ENCODE data around the gene ZBTB22.

ZBTB22 gene

DNA sequence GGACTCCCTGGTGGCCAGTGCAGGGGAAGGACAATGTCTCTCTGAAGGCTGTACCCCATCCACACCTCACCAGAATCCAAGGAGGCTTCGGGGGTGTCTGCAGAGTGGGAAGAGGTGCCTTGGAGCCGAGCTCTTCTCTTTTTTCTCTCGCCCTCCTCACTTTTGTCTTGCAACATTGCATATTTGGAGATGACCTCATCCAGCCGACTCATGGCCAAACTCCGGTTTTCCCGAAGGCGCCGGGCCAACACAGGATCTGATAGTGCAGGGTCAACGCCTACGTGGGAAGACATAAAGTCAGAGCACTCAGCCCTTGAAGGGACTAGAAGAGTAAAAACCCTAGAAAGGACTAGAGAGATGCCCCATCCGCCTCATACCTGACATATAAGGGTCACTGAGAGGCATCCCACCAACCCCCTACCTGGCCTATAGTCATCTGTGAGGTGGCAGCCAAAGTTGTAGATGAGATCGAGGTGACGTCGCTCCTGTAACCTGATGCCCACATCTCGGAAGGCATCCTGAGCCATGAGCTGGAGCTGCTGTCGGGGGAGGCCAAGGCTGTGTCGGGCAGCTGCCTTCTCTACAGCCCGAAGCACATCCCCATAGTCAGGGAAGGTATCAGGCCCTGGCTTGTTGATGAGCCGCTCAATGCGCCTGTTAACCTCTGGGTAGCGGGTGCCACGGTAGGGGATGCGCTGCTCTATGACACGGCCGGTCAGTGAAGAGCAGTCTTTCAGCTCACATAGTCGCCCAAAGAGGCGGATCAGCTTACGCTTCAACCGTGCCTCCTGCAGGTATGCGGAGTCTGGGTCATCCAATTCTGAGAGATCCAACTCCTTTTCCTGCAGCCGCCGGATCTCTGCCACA, 3.0 kb upstream of the ZBTB22 start:
- H2BK120ac ChIP-seq (ENCODE audit: low read depth, low read length), result no peak overlapping the region
- H3K9me3 ChIP-seq (replicated peaks in 1 of 2; ENCODE audit: control insufficient read depth in 2 of 2, insufficient read depth in 1 of 2, low read depth in 1 of 2, low read length in 2 of 2), result no peaks in the 10 kb centered on the region
- H3K4me3 ChIP-seq (ENCODE audit: low read length in 2 of 2), result peak overlapping the region; percentile 22 to 81
- no peak overlapping the region for H2BK5ac ChIP-seq (ENCODE audit: low read length)
- H3K9ac ChIP-seq (ENCODE audit: low read depth, low read length, poor library complexity), result no peak overlapping the region
- no peak overlapping the region for H3K27ac ChIP-seq (replicated peaks; ENCODE audit: low read length)
- peaks cover 22 to 30% of the 10 kb centered on the region in 2 donors for H3K4me1 ChIP-seq (ENCODE audit: control insufficient read depth in 2 of 2, insufficient read depth in 1 of 2, low read depth in 1 of 2, low read length in 2 of 2)
- H2BK12ac ChIP-seq (ENCODE audit: low read length), result no peak overlapping the region
- no peak overlapping the region for H4K91ac ChIP-seq (ENCODE audit: low read depth, low read length, poor library complexity)
- no peak overlapping the region for H2AFZ ChIP-seq (ENCODE audit: low read length)
- H3K14ac ChIP-seq (ENCODE audit: low read length), result no peak overlapping the region
- H4K8ac ChIP-seq (ENCODE audit: low read depth, low read length), result no peak overlapping the region
- no peak overlapping the region for H3K18ac ChIP-seq (ENCODE audit: low read length)
- no peak overlapping the region for H3K4ac ChIP-seq (ENCODE audit: low read length)
- H2BK15ac ChIP-seq (ENCODE audit: low read length), result no peak overlapping the region
- no peak overlapping the region for H3K4me2 ChIP-seq (ENCODE audit: insufficient read depth, low read length, poor library complexity, severe bottlenecking)
- peaks cover 8% of the 10 kb centered on the region for H3K79me1 ChIP-seq (ENCODE audit: low read depth, low read length)
- no CpG with 5 or more reads among the region's 32 CpGs for WGBS, 2 donors (ENCODE audit: extremely low coverage in 2 of 2, insufficient read length in 2 of 2, insufficient replicate concordance in 1 of 2)
- no peaks in the 10 kb centered on the region for H3K27me3 ChIP-seq (ENCODE audit: control insufficient read depth in 3 of 3, insufficient read depth in 3 of 3, low read depth in 1 of 3, low read length in 3 of 3)
- H3K23ac ChIP-seq (ENCODE audit: low read depth, low read length, poor library complexity), result peak overlapping the region; percentile 83
- H3K36me3 ChIP-seq (replicated peaks in 1 of 2; ENCODE audit: control insufficient read depth in 2 of 2, insufficient read depth in 2 of 2, low read length in 2 of 2), result peaks cover 30 to 45% of the 10 kb centered on the region in 2 donors
- DNase-seq (ENCODE audit: low spot score), result no peak
- no peak overlapping the region for H2AK5ac ChIP-seq (ENCODE audit: low read depth, low read length)

DNA sequence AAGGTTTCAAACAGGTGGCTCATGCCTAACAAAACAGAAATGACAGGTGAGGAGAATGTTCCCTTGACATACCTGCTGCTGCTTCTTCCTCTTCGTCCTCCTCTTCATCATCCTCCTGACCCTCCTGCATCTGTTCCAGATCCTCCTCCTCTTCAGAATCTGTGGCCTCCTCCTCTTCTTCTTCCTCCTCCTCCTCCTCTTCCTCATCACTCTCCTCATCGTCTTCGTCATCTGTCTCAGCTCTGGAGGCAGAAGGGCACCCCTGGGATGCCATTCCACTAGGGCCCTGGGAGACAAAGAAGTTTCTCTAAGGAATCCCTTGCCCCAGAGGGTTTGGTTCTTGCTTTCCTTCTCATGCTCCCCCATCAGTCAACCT, 2.4 kb upstream of the ZBTB22 start:
- H2BK5ac ChIP-seq (ENCODE audit: low read length), result no peak overlapping the region
- peaks cover 8% of the 10 kb centered on the region for H3K79me1 ChIP-seq (ENCODE audit: low read depth, low read length)
- no peak overlapping the region for H3K4ac ChIP-seq (ENCODE audit: low read length)
- DNase-seq (ENCODE audit: low spot score), result no peak
- no peaks in the 10 kb centered on the region for H3K9me3 ChIP-seq (replicated peaks in 1 of 2; ENCODE audit: control insufficient read depth in 2 of 2, insufficient read depth in 1 of 2, low read depth in 1 of 2, low read length in 2 of 2)
- H3K4me3 ChIP-seq (ENCODE audit: low read length in 2 of 2), result no peak overlapping the region
- no peak overlapping the region for H3K9ac ChIP-seq (ENCODE audit: low read depth, low read length, poor library complexity)
- no peak overlapping the region for H2BK120ac ChIP-seq (ENCODE audit: low read depth, low read length)
- no peak overlapping the region for H2BK12ac ChIP-seq (ENCODE audit: low read length)
- H2BK15ac ChIP-seq (ENCODE audit: low read length), result no peak overlapping the region
- no peak overlapping the region for H4K91ac ChIP-seq (ENCODE audit: low read depth, low read length, poor library complexity)
- WGBS, 2 donors (ENCODE audit: extremely low coverage in 2 of 2, insufficient read length in 2 of 2, insufficient replicate concordance in 1 of 2), result no CpG with 5 or more reads among the region's 3 CpGs
- H4K8ac ChIP-seq (ENCODE audit: low read depth, low read length), result no peak overlapping the region
- H3K4me2 ChIP-seq (ENCODE audit: insufficient read depth, low read length, poor library complexity, severe bottlenecking), result no peak overlapping the region
- no peaks in the 10 kb centered on the region for H3K27me3 ChIP-seq (ENCODE audit: control insufficient read depth in 3 of 3, insufficient read depth in 3 of 3, low read depth in 1 of 3, low read length in 3 of 3)
- H3K4me1 ChIP-seq (ENCODE audit: control insufficient read depth in 2 of 2, insufficient read depth in 1 of 2, low read depth in 1 of 2, low read length in 2 of 2), result peaks cover 23 to 33% of the 10 kb centered on the region in 2 donors
- no peak overlapping the region for H2AFZ ChIP-seq (ENCODE audit: low read length)
- no peak overlapping the region for H3K18ac ChIP-seq (ENCODE audit: low read length)
- H3K36me3 ChIP-seq (replicated peaks in 1 of 2; ENCODE audit: control insufficient read depth in 2 of 2, insufficient read depth in 2 of 2, low read length in 2 of 2), result peaks cover 30 to 50% of the 10 kb centered on the region in 2 donors
- no peak overlapping the region for H3K14ac ChIP-seq (ENCODE audit: low read length)
- no peak overlapping the region for H2AK5ac ChIP-seq (ENCODE audit: low read depth, low read length)
- H3K23ac ChIP-seq (ENCODE audit: low read depth, low read length, poor library complexity), result no peak overlapping the region
- no peak overlapping the region for H3K27ac ChIP-seq (replicated peaks; ENCODE audit: low read length)

DNA sequence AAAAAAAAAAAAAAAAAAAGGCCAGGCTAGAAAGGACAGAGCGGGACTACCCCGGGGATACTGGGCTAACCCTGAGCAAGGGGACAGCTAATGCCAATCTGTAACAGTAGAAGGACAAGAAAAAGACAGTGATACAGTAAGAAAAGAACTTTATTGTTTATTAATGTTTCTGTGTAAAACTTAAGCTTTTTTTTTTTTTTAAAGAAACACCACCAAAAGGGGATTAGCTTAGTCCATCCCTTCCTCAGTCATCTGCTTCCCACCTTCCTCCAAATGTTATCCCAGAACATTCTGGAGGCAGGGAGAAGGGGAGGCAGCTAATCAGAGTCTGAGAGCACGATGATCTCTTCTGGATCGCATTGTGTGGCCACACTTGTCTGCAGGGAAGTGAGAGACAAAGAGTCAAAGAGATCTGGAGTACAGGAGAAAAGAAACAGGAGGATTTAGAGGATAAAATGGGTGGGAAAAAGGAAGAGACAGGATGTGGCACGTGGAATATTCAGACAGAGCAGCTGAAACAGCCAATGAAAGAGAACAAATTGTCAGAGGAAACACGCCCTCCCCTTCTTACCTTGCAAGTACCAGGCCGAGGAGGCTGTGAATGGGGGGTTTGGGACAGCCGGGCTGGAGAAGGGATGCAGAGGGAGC, 1.0 kb upstream of the ZBTB22 start:
- Histone ChIP-seq H3K27ac (replicated peaks; ENCODE audit: low read length) (peak overlapping the region; percentile 95), H2BK120ac (ENCODE audit: low read depth, low read length) (no peak overlapping the region), H3K9ac (ENCODE audit: low read depth, low read length, poor library complexity) (no peak overlapping the region), H4K91ac (ENCODE audit: low read depth, low read length, poor library complexity) (no peak overlapping the region), H2BK5ac (ENCODE audit: low read length) (no peak overlapping the region), H3K14ac (ENCODE audit: low read length) (no peak overlapping the region), H3K79me1 (ENCODE audit: low read depth, low read length) (peaks cover 10% of the 10 kb centered on the region), H2BK12ac (ENCODE audit: low read length) (no peak overlapping the region), H3K9me3 (replicated peaks in 1 of 2; ENCODE audit: control insufficient read depth in 2 of 2, insufficient read depth in 1 of 2, low read depth in 1 of 2, low read length in 2 of 2) (no peaks in the 10 kb centered on the region), H3K36me3 (replicated peaks in 1 of 2; ENCODE audit: control insufficient read depth in 2 of 2, insufficient read depth in 2 of 2, low read length in 2 of 2) (peaks cover 30 to 50% of the 10 kb centered on the region in 2 donors), H2AK5ac (ENCODE audit: low read depth, low read length) (no peak overlapping the region), H2AFZ (ENCODE audit: low read length) (peak overlapping the region; percentile 75), H3K4me3 (ENCODE audit: low read length in 2 of 2) (peak overlapping the region in 1 of 2 donors; percentile 53), H3K18ac (ENCODE audit: low read length) (no peak overlapping the region), H3K4me1 (ENCODE audit: control insufficient read depth in 2 of 2, insufficient read depth in 1 of 2, low read depth in 1 of 2, low read length in 2 of 2) (peaks cover 24 to 34% of the 10 kb centered on the region in 2 donors), H3K4ac (ENCODE audit: low read length) (no peak overlapping the region), H3K4me2 (ENCODE audit: insufficient read depth, low read length, poor library complexity, severe bottlenecking) (peak overlapping the region; percentile 70), H3K23ac (ENCODE audit: low read depth, low read length, poor library complexity) (no peak overlapping the region), H2BK15ac (ENCODE audit: low read length) (no peak overlapping the region), H4K8ac (ENCODE audit: low read depth, low read length) (no peak overlapping the region), H3K27me3 (ENCODE audit: control insufficient read depth in 3 of 3, insufficient read depth in 3 of 3, low read depth in 1 of 3, low read length in 3 of 3) (peaks cover 0 to 3% (median 0%) of the 10 kb centered on the region in 3 experiments)
- no CpG with 5 or more reads among the region's 8 CpGs for WGBS, 2 donors (ENCODE audit: extremely low coverage in 2 of 2, insufficient read length in 2 of 2, insufficient replicate concordance in 1 of 2)
- DNase-seq (ENCODE audit: low spot score), result no peak

DNA sequence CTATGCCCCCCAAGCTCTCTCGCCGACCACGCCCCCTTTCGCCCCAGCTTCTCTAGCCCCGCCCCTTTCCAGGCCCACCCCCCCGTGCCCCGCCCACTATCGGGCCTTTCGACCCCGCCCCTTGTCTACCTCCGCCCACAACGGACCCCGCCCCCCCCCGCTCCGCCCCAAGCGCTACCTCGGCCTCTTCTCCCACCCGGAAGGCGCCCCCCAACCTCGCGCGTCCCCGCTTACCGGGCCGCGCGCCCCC, 200 bp downstream of the ZBTB22 start:
- Histone ChIP-seq H3K18ac (ENCODE audit: low read length) (no peak overlapping the region), H3K79me1 (ENCODE audit: low read depth, low read length) (peaks cover 10% of the 10 kb centered on the region), H3K4me3 (ENCODE audit: low read length in 2 of 2) (peak overlapping the region; percentile 53 to 59), H3K9ac (ENCODE audit: low read depth, low read length, poor library complexity) (no peak overlapping the region), H4K91ac (ENCODE audit: low read depth, low read length, poor library complexity) (no peak overlapping the region), H3K4me1 (ENCODE audit: control insufficient read depth in 2 of 2, insufficient read depth in 1 of 2, low read depth in 1 of 2, low read length in 2 of 2) (peaks cover 26 to 41% of the 10 kb centered on the region in 2 donors), H3K36me3 (replicated peaks in 1 of 2; ENCODE audit: control insufficient read depth in 2 of 2, insufficient read depth in 2 of 2, low read length in 2 of 2) (peaks cover 30 to 50% of the 10 kb centered on the region in 2 donors), H3K27me3 (ENCODE audit: control insufficient read depth in 3 of 3, insufficient read depth in 3 of 3, low read depth in 1 of 3, low read length in 3 of 3) (peaks cover 0 to 9% (median 0%) of the 10 kb centered on the region in 3 experiments), H2AK5ac (ENCODE audit: low read depth, low read length) (no peak overlapping the region), H2BK120ac (ENCODE audit: low read depth, low read length) (no peak overlapping the region), H2BK15ac (ENCODE audit: low read length) (no peak overlapping the region), H3K4ac (ENCODE audit: low read length) (no peak overlapping the region), H3K27ac (replicated peaks; ENCODE audit: low read length) (peak overlapping the region; percentile 95), H3K4me2 (ENCODE audit: insufficient read depth, low read length, poor library complexity, severe bottlenecking) (peak overlapping the region; percentile 43), H3K14ac (ENCODE audit: low read length) (no peak overlapping the region), H3K9me3 (replicated peaks in 1 of 2; ENCODE audit: control insufficient read depth in 2 of 2, insufficient read depth in 1 of 2, low read depth in 1 of 2, low read length in 2 of 2) (no peaks in the 10 kb centered on the region), H2BK5ac (ENCODE audit: low read length) (no peak overlapping the region), H4K8ac (ENCODE audit: low read depth, low read length) (no peak overlapping the region), H2BK12ac (ENCODE audit: low read length) (no peak overlapping the region), H3K23ac (ENCODE audit: low read depth, low read length, poor library complexity) (no peak overlapping the region), H2AFZ (ENCODE audit: low read length) (peak overlapping the region; percentile 75)
- DNase-seq (ENCODE audit: low spot score), result no peak
- WGBS, 2 donors (ENCODE audit: extremely low coverage in 2 of 2, insufficient read length in 2 of 2, insufficient replicate concordance in 1 of 2), result no CpG with 5 or more reads among the region's 27 CpGs

Data from neuronal stem cell (in vitro differentiated cells).